ENCODE data around the gene PAPPA2.

Gene PAPPA2

DNA sequence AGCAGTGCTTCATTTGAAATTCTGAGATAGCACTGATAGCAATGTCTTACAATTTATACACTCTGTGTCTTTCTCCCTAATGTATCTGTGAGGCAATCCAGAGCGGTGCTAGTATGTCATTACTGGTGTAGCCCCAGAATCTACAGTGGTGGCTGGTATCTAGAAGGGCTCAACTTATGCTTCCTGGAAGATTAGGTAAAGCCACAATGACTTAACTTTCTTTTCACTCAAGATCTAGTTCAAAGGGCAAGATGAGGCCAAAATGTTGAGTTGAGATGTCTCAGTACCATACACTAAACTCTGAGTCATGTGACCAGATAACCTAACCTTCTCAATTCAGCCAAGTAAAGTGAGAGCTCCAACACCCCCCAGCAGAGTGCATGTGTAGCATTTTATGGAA, 77.5 kb downstream of the PAPPA2 start:
- Histone ChIP-seq H4K20me1 (ENCODE audit: insufficient read depth, low read length) (no peaks in the 10 kb centered on the region), H3K27ac (ENCODE audit: low read depth, low read length, poor library complexity, severe bottlenecking) (no peak overlapping the region), H3K36me3 (ENCODE audit: insufficient read depth, low read length) (no peaks in the 10 kb centered on the region), H3F3A (ENCODE audit: insufficient read depth, low read length) (no peaks in the 10 kb centered on the region), H3K4me3 (ENCODE audit: low read depth, low read length, poor library complexity, severe bottlenecking) (no peak overlapping the region), H3K9me2 (ENCODE audit: low read depth, low read length) (no peaks in the 10 kb centered on the region), H3K27me3 (ENCODE audit: insufficient read depth, low read length) (no peaks in the 10 kb centered on the region), H3K79me2 (ENCODE audit: insufficient read depth, low read length) (no peaks in the 10 kb centered on the region), H3K9me3 (ENCODE audit: low read length) (no peaks in the 10 kb centered on the region), H3K4me1 (ENCODE audit: insufficient read depth, low read length, severe bottlenecking) (no peaks in the 10 kb centered on the region), H3K9ac (ENCODE audit: low read length) (no peak overlapping the region), H2AFZ (ENCODE audit: low read length) (no peak overlapping the region), H3K4me2 (ENCODE audit: low read length) (no peak overlapping the region)
- TF ChIP-seq EZH2 (IDR thresholded peaks at IDR 0.05; ENCODE audit: borderline replicate concordance, low read length): no peak
- no peak for TF ChIP-seq CTCF (IDR thresholded peaks at IDR 0.05; ENCODE audit: low read length)

DNA sequence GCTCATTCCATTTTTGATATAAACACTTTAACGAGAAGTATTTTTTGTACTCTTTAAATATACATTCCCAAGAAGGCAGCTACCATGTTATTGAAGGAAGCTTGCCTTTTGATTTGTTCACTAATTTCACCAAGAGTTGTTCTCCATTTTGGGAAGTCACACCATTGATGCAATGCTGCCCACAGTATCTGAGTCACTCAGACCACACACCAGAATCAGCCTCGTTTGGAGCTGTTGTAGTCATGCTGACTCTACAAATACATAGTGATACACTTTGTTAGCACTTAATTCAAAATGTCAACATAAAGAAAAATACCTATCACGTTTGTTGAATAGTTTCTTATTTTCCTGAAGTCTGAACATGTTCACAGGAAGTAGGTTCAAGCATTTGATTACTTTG, 78.7 kb downstream of the PAPPA2 start:
- Histone ChIP-seq H3K36me3 (ENCODE audit: insufficient read depth, low read length) (no peaks in the 10 kb centered on the region), H3K9me3 (ENCODE audit: low read length) (no peaks in the 10 kb centered on the region), H3K27me3 (ENCODE audit: insufficient read depth, low read length) (no peaks in the 10 kb centered on the region), H3K4me2 (ENCODE audit: low read length) (no peak overlapping the region), H3F3A (ENCODE audit: insufficient read depth, low read length) (no peaks in the 10 kb centered on the region), H2AFZ (ENCODE audit: low read length) (no peak overlapping the region), H4K20me1 (ENCODE audit: insufficient read depth, low read length) (no peaks in the 10 kb centered on the region), H3K9me2 (ENCODE audit: low read depth, low read length) (no peaks in the 10 kb centered on the region), H3K4me3 (ENCODE audit: low read depth, low read length, poor library complexity, severe bottlenecking) (no peak overlapping the region), H3K27ac (ENCODE audit: low read depth, low read length, poor library complexity, severe bottlenecking) (no peak overlapping the region), H3K79me2 (ENCODE audit: insufficient read depth, low read length) (no peaks in the 10 kb centered on the region), H3K9ac (ENCODE audit: low read length) (no peak overlapping the region), H3K4me1 (ENCODE audit: insufficient read depth, low read length, severe bottlenecking) (no peaks in the 10 kb centered on the region)
- TF ChIP-seq CTCF (IDR thresholded peaks at IDR 0.05; ENCODE audit: low read length) (no peak), EZH2 (IDR thresholded peaks at IDR 0.05; ENCODE audit: borderline replicate concordance, low read length) (no peak)

GRCh38 chr1:176542352-176542751, 79.4 kb downstream of the PAPPA2 start:
- Histone ChIP-seq H3K79me2 (ENCODE audit: insufficient read depth, low read length) (no peaks in the 10 kb centered on the region), H3K4me3 (ENCODE audit: low read depth, low read length, poor library complexity, severe bottlenecking) (no peak overlapping the region), H3K9me3 (ENCODE audit: low read length) (no peaks in the 10 kb centered on the region), H2AFZ (ENCODE audit: low read length) (no peak overlapping the region), H3K9me2 (ENCODE audit: low read depth, low read length) (no peaks in the 10 kb centered on the region), H3K9ac (ENCODE audit: low read length) (no peak overlapping the region), H3F3A (ENCODE audit: insufficient read depth, low read length) (no peaks in the 10 kb centered on the region), H3K27ac (ENCODE audit: low read depth, low read length, poor library complexity, severe bottlenecking) (no peak overlapping the region), H3K4me1 (ENCODE audit: insufficient read depth, low read length, severe bottlenecking) (no peaks in the 10 kb centered on the region), H4K20me1 (ENCODE audit: insufficient read depth, low read length) (no peaks in the 10 kb centered on the region), H3K36me3 (ENCODE audit: insufficient read depth, low read length) (no peaks in the 10 kb centered on the region), H3K4me2 (ENCODE audit: low read length) (no peak overlapping the region), H3K27me3 (ENCODE audit: insufficient read depth, low read length) (no peaks in the 10 kb centered on the region)
- TF ChIP-seq CTCF (IDR thresholded peaks at IDR 0.05; ENCODE audit: low read length) (no peak), EZH2 (IDR thresholded peaks at IDR 0.05; ENCODE audit: borderline replicate concordance, low read length) (no peak)
